ENCODE measurements around the gene ZDHHC14.
"Not testable (repeated sequence)": the region's sequence is repeated elsewhere in the genome, so short reads cannot be mapped to it uniquely, and the experiment has no call there.

The ZDHHC14 gene

GRCh38 chr6:157715728-157716164 lies 334.8 kb downstream of the ZDHHC14 start:
- no peak for DNase-seq (ENCODE audit: low read depth in 2 of 2)

GRCh38 chr6:157716251-157716995 lies 335.4 kb downstream of the ZDHHC14 start:
- DNase-seq (ENCODE audit: low read depth in 2 of 2), result no peak

DNA sequence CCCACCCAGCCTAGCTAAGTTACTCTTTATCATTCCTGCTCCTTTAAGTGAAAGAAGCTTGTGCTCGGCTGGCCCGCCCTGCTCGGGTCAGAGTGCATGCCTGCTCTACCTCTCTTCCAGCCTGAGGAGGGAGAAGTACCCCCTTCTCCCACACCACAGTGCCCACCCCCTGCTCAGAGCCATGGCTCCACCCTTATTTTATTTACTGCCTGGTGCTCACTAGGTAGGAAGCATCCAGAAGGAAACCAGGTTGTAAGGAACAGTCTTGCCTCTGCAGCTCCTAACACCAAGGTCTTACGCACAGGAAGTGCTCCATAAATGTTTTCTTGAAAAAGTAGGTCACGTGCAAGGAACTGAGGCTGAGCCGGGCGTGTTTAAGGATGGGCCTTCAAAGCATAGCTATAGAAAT lies 336.4 kb downstream of the ZDHHC14 start:
- DNase-seq (ENCODE audit: low read depth in 2 of 2), result no peak

DNA sequence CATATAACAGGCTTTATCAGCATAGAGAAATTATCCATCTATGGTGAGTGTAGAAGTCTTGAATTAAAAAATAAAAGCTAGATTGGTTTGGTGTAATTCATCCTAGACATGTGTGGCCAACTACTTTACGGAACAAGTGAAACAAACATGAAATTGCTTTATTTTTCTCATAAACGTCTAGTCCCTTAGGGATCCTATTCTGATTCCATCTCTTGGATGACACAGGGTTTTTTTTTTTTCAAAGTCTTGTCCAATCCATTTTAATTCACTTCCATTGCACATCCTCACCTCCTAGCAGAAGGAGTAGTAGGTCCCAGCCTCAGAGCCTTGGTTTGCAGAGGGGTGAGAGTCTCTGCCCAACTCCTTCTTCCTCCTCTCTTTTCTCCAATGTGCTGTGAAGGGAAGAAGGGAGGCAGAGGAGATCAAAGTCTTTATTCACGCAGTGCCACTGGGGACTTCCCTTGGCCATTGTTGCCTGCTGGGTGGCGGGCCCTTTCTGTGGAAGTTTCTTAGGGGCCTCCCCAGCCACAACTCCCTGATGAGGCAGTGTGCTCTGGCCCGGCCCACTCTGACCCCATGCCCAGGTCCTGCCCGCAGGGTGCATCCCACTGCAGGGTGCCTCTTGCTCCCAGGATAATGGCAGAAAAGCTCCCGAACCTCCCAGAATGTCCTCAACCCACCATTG lies 337.7 kb downstream of the ZDHHC14 start:
- no peak for DNase-seq (ENCODE audit: low read depth in 2 of 2)

DNA sequence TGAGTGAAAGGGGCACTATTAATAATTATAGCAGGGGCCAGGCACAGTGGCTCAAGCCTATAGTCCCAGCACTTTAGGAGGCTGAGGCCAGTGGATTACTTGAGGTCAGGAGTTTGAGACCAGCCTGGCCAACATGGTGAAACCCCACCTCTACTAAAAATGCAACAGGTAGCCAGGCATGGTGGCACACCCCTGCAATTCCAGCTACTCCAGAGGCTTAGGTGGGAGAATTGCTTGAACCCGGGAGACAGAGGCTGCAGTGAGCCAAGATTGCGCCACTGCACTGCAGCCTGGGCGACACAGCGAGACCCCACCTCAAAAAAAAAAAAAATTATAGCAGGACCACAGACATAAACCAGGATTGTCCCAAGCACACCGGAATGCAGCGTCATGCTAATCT lies 340.0 kb downstream of the ZDHHC14 start:
- not testable (repeated sequence) for DNase-seq (ENCODE audit: low read depth in 2 of 2)

DNA sequence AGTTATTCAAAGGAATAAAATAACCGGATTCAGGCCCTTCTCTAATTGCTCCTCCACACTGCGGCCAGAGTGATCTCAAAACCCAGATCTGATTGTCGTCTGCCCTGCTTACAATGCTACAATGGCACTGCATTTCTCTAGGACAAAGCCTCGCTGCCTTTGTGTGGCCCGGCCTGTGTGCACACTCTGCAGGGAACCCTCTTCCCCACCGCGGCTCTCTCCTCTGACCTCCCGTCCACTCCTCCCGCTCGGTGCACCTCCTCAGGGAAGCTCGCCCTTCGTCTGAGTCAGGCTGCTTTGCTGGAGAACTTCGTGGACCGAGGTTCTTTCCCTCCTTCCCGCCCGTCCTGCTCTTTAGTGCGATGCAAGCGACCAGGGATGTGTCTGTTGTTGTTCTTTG lies 340.4 kb downstream of the ZDHHC14 start:
- no peak for DNase-seq (ENCODE audit: low read depth in 2 of 2)

GRCh38 chr6:157721830-157722229 lies 340.8 kb downstream of the ZDHHC14 start:
- no peak for DNase-seq (ENCODE audit: low read depth in 2 of 2)

- DNase-seq (ENCODE audit: low read depth in 2 of 2), result no peak
Measured at GRCh38 chr6:157723376-157723775, 342.4 kb downstream of the ZDHHC14 start.

DNA sequence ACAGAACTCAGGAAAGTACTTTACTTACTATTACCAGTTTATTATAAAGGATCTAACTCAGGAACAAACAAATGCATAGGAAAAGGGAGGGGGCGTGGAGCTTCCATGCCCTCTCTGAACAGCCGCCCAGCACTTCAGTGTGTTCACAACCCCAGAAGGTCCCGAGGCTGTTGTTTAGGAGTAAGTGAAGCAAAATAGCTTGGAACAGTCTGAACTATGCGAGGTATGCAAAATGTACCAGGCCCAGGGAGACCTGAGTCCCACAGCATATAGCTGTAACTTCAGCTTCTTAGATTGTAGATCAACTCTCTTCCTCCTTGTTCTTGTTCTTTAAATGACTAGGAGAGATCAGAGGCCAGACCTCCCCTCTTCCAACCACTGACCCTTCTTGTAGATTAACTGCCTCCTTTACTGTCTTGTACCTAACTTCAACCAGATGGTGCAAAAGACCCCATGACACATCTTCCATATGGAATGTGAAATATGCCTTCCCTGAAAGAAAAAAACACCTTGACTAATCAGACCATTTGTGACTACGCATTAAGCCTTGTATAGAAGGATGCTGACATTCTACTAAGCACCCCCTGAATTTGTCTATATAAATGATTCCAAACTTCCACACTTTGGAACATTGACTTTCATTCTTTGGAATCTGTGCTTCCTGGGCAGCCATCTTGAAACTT lies 343.3 kb downstream of the ZDHHC14 start:
- no peak for DNase-seq (ENCODE audit: low read depth in 2 of 2)

- DNase-seq (ENCODE audit: low read depth in 2 of 2), result no peak
Measured at GRCh38 chr6:157724960-157725741, 344.2 kb downstream of the ZDHHC14 start.

DNA sequence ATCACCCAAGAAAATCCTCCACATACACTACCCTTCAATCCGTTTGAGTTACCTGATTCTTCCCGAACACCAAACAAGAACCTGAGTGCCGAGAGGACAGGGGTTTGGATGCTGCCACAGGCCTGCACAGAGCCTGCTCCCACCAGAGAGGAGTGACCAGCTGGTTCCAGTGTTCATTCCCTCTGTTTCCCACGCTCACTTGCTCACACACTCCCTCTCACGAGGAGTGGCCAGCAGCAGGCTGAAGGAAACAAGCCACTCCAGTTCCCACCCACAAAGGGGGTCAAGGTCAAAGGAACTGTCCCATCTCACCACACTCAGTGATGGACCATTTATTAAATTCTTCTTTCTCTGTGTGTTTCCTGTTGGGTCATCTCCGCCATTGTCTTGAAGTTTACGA lies 344.8 kb downstream of the ZDHHC14 start:
- DNase-seq (ENCODE audit: low read depth in 2 of 2), result no peak

- no peak for DNase-seq (ENCODE audit: low read depth in 2 of 2)
Measured at GRCh38 chr6:157726892-157727628, 346.1 kb downstream of the ZDHHC14 start.
